GM19351 (cell line): Measurements from ENCODE around the gene PSMD6.

Experiments used
- ATAC-seq: cut with Tn5 transposase; IDR thresholded peaks from one replicate; pipeline ENCODE4 v1.9.1; 2021; ENCODE audit warnings: mild to moderate bottlenecking, moderate library complexity; ENCODE audit not compliant: unreplicated experiment

The PSMD6 gene

GRCh38 chr3:64046996-64047594, 23.8 kb upstream of the PSMD6 start:
- no peak for ATAC-seq

DNA sequence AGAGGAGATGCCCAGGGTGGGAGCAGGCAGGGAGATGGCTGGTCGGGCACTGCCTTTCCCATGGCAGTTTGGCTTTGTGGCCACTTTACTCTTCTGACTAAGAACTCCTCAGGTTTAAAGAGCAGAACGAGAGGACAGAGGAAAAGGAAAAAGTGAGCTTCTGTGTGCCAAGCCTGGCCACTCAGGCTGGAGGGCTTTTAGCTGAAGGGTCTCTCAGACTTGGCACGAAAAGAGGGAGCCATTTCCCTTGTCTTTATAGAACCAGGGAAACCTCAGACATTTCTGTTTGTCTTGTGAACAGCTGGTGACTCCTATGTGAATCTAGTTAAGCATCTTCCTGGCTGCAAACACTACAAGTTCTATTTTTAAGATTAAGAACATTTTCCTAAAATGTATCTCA, 23.3 kb upstream of the PSMD6 start:
- no peak for ATAC-seq

DNA sequence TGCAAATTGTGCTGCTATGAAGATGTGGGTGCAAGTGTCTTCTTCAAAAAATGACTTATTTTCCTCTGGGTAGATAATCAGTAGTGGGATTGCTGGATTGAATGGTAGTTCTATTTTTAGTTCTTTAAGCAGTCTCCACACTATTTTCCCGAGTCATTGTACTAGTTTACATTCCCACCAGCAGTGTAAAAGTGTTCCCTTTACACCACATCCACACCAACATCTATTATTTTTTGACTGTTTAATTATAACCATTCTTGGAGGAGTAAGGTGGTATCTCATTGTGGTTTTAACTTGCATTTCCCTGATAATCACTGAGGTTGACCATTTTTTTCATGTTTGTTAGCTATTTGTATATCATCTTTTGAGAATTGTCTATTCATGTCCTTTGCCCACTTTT, 19.7 kb upstream of the PSMD6 start:
- ATAC-seq = no peak

GRCh38 chr3:64039981-64040733, 16.9 kb upstream of the PSMD6 start:
- ATAC-seq = no peak

- ATAC-seq = no peak
Measured at GRCh38 chr3:64039332-64039731, 16.0 kb upstream of the PSMD6 start.

DNA sequence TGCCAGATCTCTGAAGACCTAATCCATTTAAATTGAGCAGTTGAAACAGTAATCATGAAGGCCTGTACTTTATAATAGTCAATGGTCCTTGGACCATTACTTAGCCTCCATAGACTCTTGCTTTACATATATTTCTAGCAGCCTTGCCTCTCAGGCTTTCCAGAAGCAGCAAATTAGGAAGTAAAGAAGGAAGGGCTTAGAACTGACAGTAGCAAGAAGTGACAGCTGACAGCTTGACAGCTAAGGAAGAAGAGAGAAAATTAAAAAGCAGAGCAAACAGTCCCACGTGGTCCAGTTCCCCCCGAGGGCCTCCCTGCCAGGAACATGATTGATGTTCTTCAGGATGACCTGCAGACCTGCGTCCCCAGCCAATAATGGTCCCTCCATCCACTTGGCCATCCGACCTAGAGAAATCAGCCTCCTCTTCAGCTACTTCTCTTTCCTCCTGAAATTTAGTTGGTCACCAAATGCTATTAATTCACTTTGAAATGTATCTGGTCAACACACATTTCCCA, 15.0 kb upstream of the PSMD6 start:
- no peak for ATAC-seq

GRCh38 chr3:64037084-64037483, 13.8 kb upstream of the PSMD6 start:
- no peak for ATAC-seq

DNA sequence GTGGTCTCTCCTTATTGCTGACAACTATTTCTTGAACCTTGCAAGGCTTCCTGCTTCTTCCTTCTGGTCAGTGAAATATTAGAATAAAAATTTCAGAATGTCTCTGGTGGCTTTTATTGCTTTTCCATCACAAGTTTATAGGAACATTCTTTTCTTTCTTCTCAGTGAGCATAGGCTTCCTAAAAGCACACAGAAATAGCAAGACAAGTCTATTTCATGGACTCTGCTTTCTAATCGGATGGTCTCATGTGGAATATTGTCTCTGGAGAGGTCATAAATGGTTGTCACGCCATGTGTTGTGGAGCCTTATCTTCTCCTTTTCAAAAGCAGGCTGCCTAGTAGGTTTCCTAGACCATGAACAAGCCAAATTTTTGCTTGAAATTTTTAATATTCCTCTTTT, 9.8 kb upstream of the PSMD6 start:
- ATAC-seq = no peak

GRCh38 chr3:64031540-64032508, 8.5 kb upstream of the PSMD6 start:
- no peak for ATAC-seq

DNA sequence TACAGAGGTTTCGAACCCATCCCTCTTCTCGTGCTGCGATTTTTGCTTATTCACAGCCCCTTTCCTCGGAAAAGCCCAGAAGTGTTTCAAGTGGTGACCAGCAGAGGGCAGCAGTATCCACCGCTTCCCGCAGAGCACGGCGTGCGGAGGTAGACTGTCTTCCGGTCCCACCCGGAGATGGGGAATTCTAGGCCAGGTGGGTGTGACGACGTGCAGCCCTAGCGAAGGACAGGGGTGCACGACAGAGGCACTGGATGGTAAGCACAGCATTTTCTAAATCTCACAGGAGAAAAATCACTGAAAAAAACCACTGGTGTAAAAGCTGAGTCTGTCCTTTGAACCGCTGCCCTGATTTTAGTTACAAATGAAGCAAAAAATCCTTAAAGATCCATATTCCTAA, 7.4 kb upstream of the PSMD6 start:
- peak; percentile 92 for ATAC-seq

DNA sequence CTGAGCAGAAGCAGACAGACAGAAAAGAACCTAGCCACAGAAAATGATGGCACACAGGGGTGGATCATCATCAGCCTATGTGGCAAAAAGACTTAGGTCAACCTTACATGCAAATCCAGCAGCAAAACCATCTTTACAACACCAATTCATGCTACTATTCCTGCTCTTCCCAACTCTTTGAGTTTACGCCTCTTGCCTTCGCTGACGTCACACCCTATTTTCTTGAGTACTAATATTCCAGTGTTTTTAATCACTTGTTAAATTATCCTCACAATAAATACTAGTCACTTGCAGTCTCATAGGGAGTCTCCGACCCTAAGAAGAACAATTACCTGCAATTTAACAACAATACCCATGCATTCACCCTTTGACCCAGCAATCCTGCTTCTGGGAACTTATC, 6.0 kb upstream of the PSMD6 start:
- ATAC-seq = no peak

DNA sequence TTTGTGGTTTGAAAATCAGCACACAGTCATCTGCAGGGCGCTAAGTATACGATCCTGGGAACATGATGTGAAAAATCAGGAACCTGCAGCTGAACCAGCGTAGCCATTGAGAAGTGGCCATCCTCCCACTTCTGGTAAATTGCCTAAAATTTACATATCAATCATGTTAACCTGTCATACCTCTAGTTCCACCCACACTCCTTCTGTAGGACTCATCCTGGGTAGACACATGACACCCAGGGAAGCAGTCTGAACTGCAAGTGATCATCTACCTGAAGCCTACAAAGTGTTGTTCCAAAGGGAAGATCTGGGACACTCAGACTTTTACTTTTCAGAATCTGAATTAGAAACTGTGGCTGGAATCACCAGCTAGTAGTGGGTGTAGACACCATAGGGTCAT, 5.5 kb upstream of the PSMD6 start:
- no peak for ATAC-seq

- ATAC-seq = no peak
Measured at GRCh38 chr3:64027658-64028057, 4.4 kb upstream of the PSMD6 start.

- peak; percentile 17 for ATAC-seq
Measured at GRCh38 chr3:64026346-64026745, 3.1 kb upstream of the PSMD6 start.

DNA sequence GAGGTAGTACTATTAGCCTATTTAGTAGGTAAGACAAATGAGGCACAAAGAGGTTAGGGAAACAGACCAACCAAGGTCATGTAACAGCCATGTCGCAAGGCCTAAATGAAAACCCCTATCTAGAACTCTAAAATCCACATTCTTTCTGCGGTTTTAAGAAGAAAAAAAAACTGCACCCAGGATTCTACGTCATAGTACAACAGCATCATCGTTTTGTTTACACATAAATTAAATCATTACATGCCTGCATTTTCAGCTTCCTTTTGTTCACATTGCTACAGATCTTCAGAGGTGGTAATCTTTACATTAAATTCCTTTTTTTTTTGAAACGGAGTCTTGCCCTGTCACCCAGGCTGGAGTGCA, 548 bp upstream of the PSMD6 start:
- no peak for ATAC-seq

- ATAC-seq = peak; percentile 7
Measured at GRCh38 chr3:64022451-64023186, 675 bp downstream of the PSMD6 start.

DNA sequence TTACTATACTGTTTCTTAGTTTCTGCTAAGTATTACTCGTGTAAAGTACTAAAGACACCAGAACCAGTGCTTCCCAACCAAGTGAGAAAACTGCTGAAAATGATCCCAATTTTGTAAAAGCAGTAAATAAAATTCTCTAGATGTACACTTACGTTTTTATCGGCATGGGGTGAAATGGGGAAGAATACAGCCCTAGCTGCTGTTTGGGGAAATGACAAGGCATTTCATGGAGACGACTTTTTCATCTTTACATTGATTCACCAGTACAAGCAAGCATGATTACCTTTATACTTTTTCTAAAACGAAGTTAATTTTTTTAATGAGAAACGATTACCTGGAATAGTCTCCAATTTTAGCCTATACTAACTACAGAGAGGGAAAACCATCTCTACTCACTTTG, 1.4 kb downstream of the PSMD6 start:
- ATAC-seq = no peak

DNA sequence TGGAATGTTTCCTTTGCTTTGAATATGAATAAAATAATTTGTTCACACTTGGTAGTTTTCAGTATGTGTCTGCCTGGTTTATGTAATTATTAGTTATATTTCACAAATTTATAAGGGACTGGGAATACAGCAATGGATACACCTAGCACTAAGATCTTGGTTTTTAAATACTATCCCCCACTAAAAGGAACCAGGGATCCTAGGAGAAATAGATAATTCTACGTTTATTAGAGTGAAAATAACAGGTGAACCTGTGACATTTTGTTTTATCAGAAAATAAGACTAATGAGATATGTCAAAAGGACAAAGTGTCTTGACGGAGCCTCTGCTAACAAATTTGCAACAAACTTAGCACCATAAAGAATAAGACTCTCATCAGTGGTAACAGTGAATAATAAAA, 3.4 kb downstream of the PSMD6 start:
- ATAC-seq = no peak

DNA sequence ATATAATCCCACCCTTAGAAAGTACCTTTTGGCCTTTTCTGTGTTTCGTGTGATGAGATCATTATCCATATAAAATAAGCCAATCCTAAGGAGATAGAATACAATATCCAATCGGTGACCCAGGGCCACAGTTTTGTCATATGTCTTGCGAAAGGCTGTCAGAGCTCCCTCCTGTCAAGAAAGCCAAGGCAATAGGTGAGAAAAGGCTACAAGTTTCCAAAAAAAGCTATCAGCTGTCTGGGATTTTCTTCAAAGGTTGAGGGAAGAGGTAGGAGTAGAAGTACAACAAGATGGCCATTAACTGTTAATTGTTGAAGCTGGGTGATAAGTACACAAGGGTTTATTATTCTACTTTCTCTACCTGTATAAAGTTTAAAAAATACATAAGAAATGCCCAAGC, 4.0 kb downstream of the PSMD6 start:
- ATAC-seq = no peak

- ATAC-seq = no peak
Measured at GRCh38 chr3:64016941-64017620, 6.2 kb downstream of the PSMD6 start.
